GM19351 (cell line): ENCODE results near the gene PLOD2.

Source experiments
- ATAC-seq: cut with Tn5 transposase; IDR thresholded peaks from one replicate; pipeline ENCODE4 v1.9.1; 2021; ENCODE audit warnings: mild to moderate bottlenecking, moderate library complexity; ENCODE audit not compliant: unreplicated experiment

PLOD2 gene

GRCh38 chr3:146101538-146101937 is 59.4 kb downstream of the PLOD2 start:
- ATAC-seq: no peak

GRCh38 chr3:146100825-146101444 is 60.0 kb downstream of the PLOD2 start:
- ATAC-seq: no peak

- no peak for ATAC-seq
Measured at GRCh38 chr3:146100180-146100579, 60.8 kb downstream of the PLOD2 start.

- no peak for ATAC-seq
Measured at GRCh38 chr3:146099316-146099715, 61.7 kb downstream of the PLOD2 start.

- no peak for ATAC-seq
Measured at GRCh38 chr3:146093896-146094295, 67.1 kb downstream of the PLOD2 start.

- ATAC-seq: no peak
Measured at GRCh38 chr3:146092230-146092629, 68.8 kb downstream of the PLOD2 start.

GRCh38 chr3:146091397-146091796 is 69.6 kb downstream of the PLOD2 start:
- no peak for ATAC-seq

- no peak for ATAC-seq
Measured at GRCh38 chr3:146090521-146090920, 70.5 kb downstream of the PLOD2 start.

GRCh38 chr3:146088840-146089239 is 72.1 kb downstream of the PLOD2 start:
- ATAC-seq: no peak

- no peak for ATAC-seq
Measured at GRCh38 chr3:146087116-146087515, 73.9 kb downstream of the PLOD2 start.

- no peak for ATAC-seq
Measured at GRCh38 chr3:146086211-146086610, 74.8 kb downstream of the PLOD2 start.

- ATAC-seq: no peak
Measured at GRCh38 chr3:146085678-146086077, 75.3 kb downstream of the PLOD2 start.

- no peak for ATAC-seq
Measured at GRCh38 chr3:146080578-146080977, 80.4 kb downstream of the PLOD2 start.

GRCh38 chr3:146078031-146078430 is 83.0 kb downstream of the PLOD2 start:
- no peak for ATAC-seq

- ATAC-seq: no peak
Measured at GRCh38 chr3:146077181-146077580, 83.8 kb downstream of the PLOD2 start.

GRCh38 chr3:146072824-146073223 is 88.2 kb downstream of the PLOD2 start:
- no peak for ATAC-seq

GRCh38 chr3:146072061-146072460 is 88.9 kb downstream of the PLOD2 start:
- ATAC-seq: no peak

GRCh38 chr3:146071632-146072031 is 89.4 kb downstream of the PLOD2 start:
- ATAC-seq: no peak

GRCh38 chr3:146067048-146067447 is 93.9 kb downstream of the PLOD2 start:
- ATAC-seq: no peak

GRCh38 chr3:146065573-146066006 is 95.4 kb downstream of the PLOD2 start:
- peak; percentile 61 for ATAC-seq

- no peak for ATAC-seq
Measured at GRCh38 chr3:146058241-146058640, 102.7 kb downstream of the PLOD2 start.

- ATAC-seq: no peak
Measured at GRCh38 chr3:146052791-146053310, 108.1 kb downstream of the PLOD2 start.
